Measurements from ENCODE around the gene CHAMP1.

- TF ChIP-seq CTCF (IDR thresholded peaks at IDR 0.05; ENCODE audit: low read depth, low read length) (no peak), EZH2phosphoT487 (IDR thresholded peaks at IDR 0.05; ENCODE audit: low read depth) (no peak)
These were observed 41.3 kb upstream of the CHAMP1 start for GRCh38 chr13:114272977-114273376.

Data from OCI-LY3 (cell line).